ENCODE results near the gene PIGP. TPM values are rescaled to one million over a fixed set of nuclear protein-coding genes. Genes with fewer than 3 reads are reported as not detected.
"Not testable (repeated sequence)": the region's sequence is repeated elsewhere in the genome, so short reads cannot be mapped to it uniquely, and the experiment has no call there.

PIGP gene
- total RNA-seq (10 to 100 TPM; 17.2 to 19.7 TPM), polyA plus RNA-seq (10 to 100 TPM; 31.4 to 31.5 TPM)

DNA sequence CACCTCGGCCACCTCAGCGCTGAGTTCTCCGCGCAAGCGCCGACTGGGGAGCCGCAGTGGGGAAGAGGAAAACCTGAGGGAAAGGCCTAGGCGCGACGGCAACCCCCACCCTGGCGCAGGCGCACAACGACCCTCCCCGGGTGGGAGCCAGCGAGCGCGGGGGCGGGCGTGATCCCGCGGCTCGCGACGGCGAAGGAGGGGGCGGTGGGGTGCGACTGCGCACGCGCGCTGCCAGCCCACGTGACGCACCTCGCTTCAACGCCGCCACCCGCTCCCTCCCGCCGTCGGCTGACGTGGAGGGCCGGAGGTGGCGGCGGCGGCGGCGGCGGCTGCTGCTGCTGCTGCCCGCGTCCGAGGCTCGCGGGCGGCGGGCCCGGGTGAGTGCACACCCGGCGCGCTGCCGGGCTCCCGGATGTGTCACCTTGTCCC, at the start of gene PIGP, which contains the start of gene TTC3:
TSS of gene PIGP (minus strand) at position 84 of the 429 bp plus-strand sequence. CDS start 556 bp downstream, outside the sequence.
TSS of gene TTC3 (plus strand) at position 267 of the 429 bp plus-strand sequence. CDS start 14,004 bp downstream, outside the sequence.
- peak within 1 kb of the TSS; percentile 83 to 91 for H3K4me3 ChIP-seq (ENCODE audit: low read length in 2 of 2)
- peaks cover 31 to 63% (median 44%) of the 10 kb centered on the region in 4 donors for H3K4me1 Mint-ChIP-seq
- POLR2A ChIA-PET (ENCODE audit: partially characterized antibody) = interaction anchor here (1.3 to 1.8 kb wide), 3 partner anchors 84 to 491 kb away, joined by 4 to 8 read pairs (median 6); partner anchors contain the start of gene VPS26C

DNA sequence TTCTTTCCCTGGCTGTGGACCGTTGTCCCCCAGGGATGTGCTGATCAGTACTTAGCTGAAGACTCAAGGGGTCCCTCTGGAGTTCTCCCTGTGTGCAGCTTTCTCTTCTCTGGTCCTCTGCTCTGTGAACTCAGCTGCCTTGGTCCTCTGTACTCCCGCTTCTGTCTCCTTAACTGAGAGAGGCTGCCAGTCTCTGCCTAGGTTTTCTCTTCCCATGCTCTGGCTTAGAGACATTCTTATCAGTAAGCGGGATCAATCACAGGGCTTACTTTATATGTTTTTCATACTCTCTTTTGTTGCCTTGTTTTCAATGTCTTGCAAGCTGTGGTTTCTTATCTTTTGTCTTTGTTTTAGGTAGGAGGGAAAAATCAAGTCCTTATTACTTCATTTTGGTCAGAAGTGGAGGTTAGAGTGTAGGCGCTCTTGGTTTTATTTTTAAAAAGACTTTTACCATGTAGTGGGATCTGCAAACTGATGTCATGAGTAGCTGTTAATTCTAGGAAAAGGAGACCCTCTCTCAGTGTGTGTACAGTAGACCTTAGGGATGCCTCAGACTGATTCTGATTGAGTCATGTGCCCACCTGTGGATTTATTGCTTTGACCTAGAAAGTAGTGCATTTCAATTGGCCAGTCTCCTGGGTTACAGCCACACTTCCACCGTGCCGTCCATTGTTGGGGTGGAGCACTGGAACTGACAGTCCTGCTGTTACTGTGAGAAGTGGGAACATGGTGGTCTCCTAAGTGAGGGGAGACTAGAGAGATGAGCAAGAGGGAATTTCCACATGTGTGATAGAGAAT, 46.7 kb upstream of the PIGP start:
- no peak overlapping the region for H3K27ac ChIP-seq (ENCODE audit: low read depth, low read length)
- H3K9me3 ChIP-seq (ENCODE audit: control insufficient read depth in 1 of 2, low read length in 2 of 2) = no peaks in the 10 kb centered on the region
- peaks cover 6 to 16% (median 8%) of the 10 kb centered on the region in 4 donors for H3K4me1 Mint-ChIP-seq
- H3K27me3 ChIP-seq (ENCODE audit: insufficient read depth, low read length) = no peaks in the 10 kb centered on the region
- no peaks in the 10 kb centered on the region for H3K27me3 Mint-ChIP-seq
- DNase-seq = no peak
- H3K36me3 ChIP-seq (ENCODE audit: insufficient read depth, low read length) = no peaks in the 10 kb centered on the region
- no peaks in the 10 kb centered on the region for H3K4me1 ChIP-seq (ENCODE audit: insufficient read depth, low read length)
- ChIA-PET CTCF (ENCODE audit: partially characterized antibody) (no interaction called here), POLR2A (ENCODE audit: partially characterized antibody) (no interaction called here)
- no peak overlapping the region for H3K4me3 Mint-ChIP-seq
- intact Hi-C loops (cut with micrococcal nuclease) = no loop called here
- peaks cover 29 to 37% of the 10 kb centered on the region in 2 donors for H3K36me3 Mint-ChIP-seq
- H3K4me3 ChIP-seq (ENCODE audit: low read length in 2 of 2) = no peak overlapping the region
- peak overlapping the region in 4 of 7 donors; percentile 9 to 69 (median 58) for H3K27ac Mint-ChIP-seq
- no peaks in the 10 kb centered on the region for H3K9me3 Mint-ChIP-seq

More for the DNA sequence above, at the start of gene PIGP, which contains the start of gene TTC3:
- peaks cover 36% of the 10 kb centered on the region for H3K4me1 ChIP-seq (ENCODE audit: insufficient read depth, low read length)
- no peaks in the 10 kb centered on the region for H3K36me3 ChIP-seq (ENCODE audit: insufficient read depth, low read length)
- H3K27ac Mint-ChIP-seq = peak within 1 kb of the TSS; percentile 92 to 100 (median 98)
- H3K27me3 Mint-ChIP-seq = no peaks in the 10 kb centered on the region
- peaks cover 0 to 4% (median 0%) of the 10 kb centered on the region in 8 donors for H3K9me3 Mint-ChIP-seq
- peaks cover 13 to 16% of the 10 kb centered on the region in 2 donors for H3K36me3 Mint-ChIP-seq
- CTCF ChIA-PET (ENCODE audit: partially characterized antibody) = no interaction called here
- H3K9me3 ChIP-seq (ENCODE audit: control insufficient read depth in 1 of 2, low read length in 2 of 2) = no peaks in the 10 kb centered on the region
- H3K27ac ChIP-seq (ENCODE audit: low read depth, low read length) = peak within 1 kb of the TSS; percentile 91
- H3K27me3 ChIP-seq (ENCODE audit: insufficient read depth, low read length) = no peaks in the 10 kb centered on the region
- DNase-seq = peak; percentile 93 to 97 (median 96)
- peak within 1 kb of the TSS; percentile 95 to 100 (median 98) for H3K4me3 Mint-ChIP-seq
- intact Hi-C loops (cut with micrococcal nuclease) = loop anchor here (1.0 to 5.0 kb wide), 7 partner anchors 84 to 1694 kb away; partner anchors contain the start of genes DOP1B, DYRK1A and VPS26C

DNA sequence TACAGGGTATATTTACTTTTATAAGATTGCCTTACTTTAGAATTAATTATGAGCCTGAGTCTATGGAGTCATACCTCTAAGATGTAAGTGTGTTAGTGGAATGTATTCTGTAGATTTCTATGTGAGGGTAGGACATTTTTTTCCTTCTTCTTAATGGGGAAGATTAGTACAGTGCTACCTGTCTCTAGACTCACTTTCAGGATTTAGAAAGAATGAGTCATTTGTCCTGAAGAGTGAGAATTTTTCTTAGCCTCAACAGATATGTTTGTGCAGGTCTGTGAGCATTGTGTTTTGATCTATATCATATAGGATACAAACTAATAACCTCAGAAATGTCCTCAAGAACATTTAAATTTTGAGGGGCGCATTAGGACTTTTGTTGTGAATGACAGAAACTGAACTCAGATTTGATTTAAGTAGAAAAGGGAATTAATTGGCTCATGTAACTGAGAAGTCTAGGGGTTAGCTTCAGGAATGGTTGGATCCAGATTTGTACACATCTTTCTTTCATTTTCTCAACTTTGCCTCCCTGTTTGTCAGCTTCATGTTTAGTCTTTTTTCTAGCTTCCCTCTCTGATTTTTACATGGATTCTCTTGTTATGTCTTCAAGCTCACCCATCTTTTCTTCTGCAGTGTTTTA, 45.4 kb upstream of the PIGP start:
- Mint-ChIP-seq H3K4me3 (no peak overlapping the region), H3K9me3 (peaks cover 0 to 4% (median 0%) of the 10 kb centered on the region in 8 donors), H3K27ac (peak overlapping the region in 5 of 7 donors; percentile 2 to 72 (median 57)), H3K27me3 (no peaks in the 10 kb centered on the region), H3K36me3 (peaks cover 25 to 32% of the 10 kb centered on the region in 2 donors), H3K4me1 (peaks cover 6 to 16% (median 8%) of the 10 kb centered on the region in 4 donors)
- Histone ChIP-seq H3K27me3 (ENCODE audit: insufficient read depth, low read length) (no peaks in the 10 kb centered on the region), H3K36me3 (ENCODE audit: insufficient read depth, low read length) (no peaks in the 10 kb centered on the region), H3K4me3 (ENCODE audit: low read length in 2 of 2) (no peak overlapping the region), H3K4me1 (ENCODE audit: insufficient read depth, low read length) (no peaks in the 10 kb centered on the region), H3K9me3 (ENCODE audit: control insufficient read depth in 1 of 2, low read length in 2 of 2) (no peaks in the 10 kb centered on the region), H3K27ac (ENCODE audit: low read depth, low read length) (no peak overlapping the region)
- ChIA-PET POLR2A (ENCODE audit: partially characterized antibody) (no interaction called here), CTCF (ENCODE audit: partially characterized antibody) (no interaction called here)
- intact Hi-C loops (cut with micrococcal nuclease) = no loop called here
- no peak for DNase-seq

DNA sequence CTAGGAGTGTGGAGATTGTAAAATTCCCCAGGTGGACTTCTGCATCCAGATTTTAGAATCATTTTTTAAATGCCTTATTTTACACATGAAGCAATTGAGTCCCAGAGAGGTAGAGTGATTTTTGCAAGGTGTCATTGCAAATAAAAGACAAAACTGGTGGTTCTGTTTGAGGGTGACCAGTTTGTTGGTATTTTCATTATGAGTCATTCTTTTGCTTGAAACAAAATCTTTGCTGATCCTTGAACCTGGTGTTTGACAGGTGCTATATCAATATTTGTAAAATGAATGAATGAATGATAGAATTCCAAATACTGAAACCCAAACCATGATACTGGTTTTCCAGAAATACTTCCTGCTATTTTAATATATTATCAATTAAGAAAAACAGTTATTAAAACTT, 44.3 kb upstream of the PIGP start:
- Mint-ChIP-seq H3K9me3 (peaks cover 0 to 4% (median 0%) of the 10 kb centered on the region in 8 donors), H3K27ac (no peak overlapping the region), H3K36me3 (peaks cover 22 to 23% of the 10 kb centered on the region in 2 donors), H3K4me3 (no peak overlapping the region), H3K27me3 (no peaks in the 10 kb centered on the region), H3K4me1 (peaks cover 6 to 16% (median 8%) of the 10 kb centered on the region in 4 donors)
- no peaks in the 10 kb centered on the region for H3K9me3 ChIP-seq (ENCODE audit: control insufficient read depth in 1 of 2, low read length in 2 of 2)
- intact Hi-C loops (cut with micrococcal nuclease) = no loop called here
- H3K4me3 ChIP-seq (ENCODE audit: low read length in 2 of 2) = no peak overlapping the region
- H3K27ac ChIP-seq (ENCODE audit: low read depth, low read length) = no peak overlapping the region
- ChIA-PET CTCF (ENCODE audit: partially characterized antibody) (interaction anchor here (1.4 kb wide), 1 partner anchor 59 kb away, joined by 3 read pairs; no protein-coding TSS in a partner anchor), POLR2A (ENCODE audit: partially characterized antibody) (no interaction called here)
- H3K27me3 ChIP-seq (ENCODE audit: insufficient read depth, low read length) = no peaks in the 10 kb centered on the region
- no peaks in the 10 kb centered on the region for H3K36me3 ChIP-seq (ENCODE audit: insufficient read depth, low read length)
- DNase-seq = no peak
- no peaks in the 10 kb centered on the region for H3K4me1 ChIP-seq (ENCODE audit: insufficient read depth, low read length)

DNA sequence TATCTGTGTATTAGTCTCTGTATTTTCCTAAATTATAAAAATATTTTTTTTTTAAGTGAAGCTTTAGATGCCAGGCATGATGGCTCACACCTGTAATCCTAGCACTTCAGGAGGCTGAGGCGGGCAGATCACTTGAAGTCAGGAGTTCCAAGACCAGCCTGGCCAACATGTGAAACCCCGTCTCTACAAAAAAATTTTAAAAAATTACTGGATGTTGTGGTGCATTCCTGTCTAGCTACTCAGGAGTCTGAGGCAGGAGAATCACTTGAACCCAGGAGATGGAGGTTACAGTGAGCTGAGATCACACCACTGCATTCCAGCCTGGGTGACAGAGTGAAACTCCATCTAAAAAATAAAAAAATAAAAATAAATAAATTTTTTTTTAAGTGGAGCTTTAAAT, 43.6 kb upstream of the PIGP start:
- H3K4me3 Mint-ChIP-seq; intact Hi-C loops (cut with micrococcal nuclease); DNase-seq; H3K4me3 ChIP-seq (ENCODE audit: low read length in 2 of 2); H3K36me3 ChIP-seq (ENCODE audit: insufficient read depth, low read length); H3K9me3 Mint-ChIP-seq; H3K9me3 ChIP-seq (ENCODE audit: control insufficient read depth in 1 of 2, low read length in 2 of 2); H3K27ac Mint-ChIP-seq; POLR2A ChIA-PET (ENCODE audit: partially characterized antibody); H3K27me3 ChIP-seq (ENCODE audit: insufficient read depth, low read length); H3K4me1 ChIP-seq (ENCODE audit: insufficient read depth, low read length); H3K27me3 Mint-ChIP-seq; H3K27ac ChIP-seq (ENCODE audit: low read depth, low read length): not testable (repeated sequence)
- Mint-ChIP-seq H3K36me3 (peaks cover 19 to 23% of the 10 kb centered on the region in 2 donors), H3K4me1 (peaks cover 6 to 16% (median 8%) of the 10 kb centered on the region in 4 donors)
- CTCF ChIA-PET (ENCODE audit: partially characterized antibody) = interaction anchor here (1.4 kb wide), 1 partner anchor 60 kb away, joined by 3 read pairs; no protein-coding TSS in a partner anchor

DNA sequence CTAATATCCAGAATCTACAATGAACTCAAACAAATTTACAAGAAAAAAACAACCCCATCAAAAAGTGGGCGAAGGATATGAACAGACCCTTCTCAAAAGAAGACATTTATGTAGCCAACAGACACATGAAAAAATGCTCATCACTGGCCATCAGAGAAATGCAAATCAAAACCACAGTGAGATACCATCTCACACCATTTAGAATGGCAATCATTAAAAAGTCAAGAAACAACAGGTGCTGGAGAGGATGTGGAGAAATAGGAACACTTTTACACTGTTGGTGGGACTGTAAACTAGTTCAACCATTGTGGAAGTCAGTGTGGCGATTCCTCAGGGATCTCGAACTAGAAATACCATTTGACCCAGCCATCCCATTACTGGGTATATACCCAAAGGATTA, 41.4 kb upstream of the PIGP start:
- DNase-seq; H3K27ac ChIP-seq (ENCODE audit: low read depth, low read length); H3K4me3 ChIP-seq (ENCODE audit: low read length in 2 of 2); intact Hi-C loops (cut with micrococcal nuclease); H3K4me1 ChIP-seq (ENCODE audit: insufficient read depth, low read length); H3K27me3 ChIP-seq (ENCODE audit: insufficient read depth, low read length); H3K4me1 Mint-ChIP-seq; H3K9me3 Mint-ChIP-seq; H3K4me3 Mint-ChIP-seq; H3K27me3 Mint-ChIP-seq; H3K36me3 ChIP-seq (ENCODE audit: insufficient read depth, low read length); H3K27ac Mint-ChIP-seq; CTCF ChIA-PET (ENCODE audit: partially characterized antibody); POLR2A ChIA-PET (ENCODE audit: partially characterized antibody); H3K9me3 ChIP-seq (ENCODE audit: control insufficient read depth in 1 of 2, low read length in 2 of 2): not testable (repeated sequence)
- peaks cover 11 to 15% of the 10 kb centered on the region in 2 donors for H3K36me3 Mint-ChIP-seq

DNA sequence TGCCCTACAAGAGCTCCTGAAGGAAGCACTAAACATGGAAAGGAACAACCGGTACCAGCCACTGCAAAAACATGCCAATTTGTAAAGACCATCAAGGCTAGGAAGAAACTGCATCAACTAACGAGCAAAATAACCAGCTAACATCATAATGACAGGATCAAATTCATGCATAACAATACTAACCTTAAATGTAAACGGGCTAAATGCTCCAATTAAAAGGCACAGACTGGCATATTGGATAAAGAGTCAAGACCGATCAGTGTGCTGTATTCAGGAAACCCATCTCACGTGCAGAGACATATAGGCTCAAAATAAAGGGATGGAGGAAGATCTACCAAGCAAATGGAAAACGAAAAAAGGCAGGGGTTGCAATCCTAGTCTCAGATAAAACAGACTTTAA, 38.2 kb upstream of the PIGP start:
- H3K27me3 Mint-ChIP-seq; H3K9me3 Mint-ChIP-seq; H3K9me3 ChIP-seq (ENCODE audit: control insufficient read depth in 1 of 2, low read length in 2 of 2); H3K4me3 ChIP-seq (ENCODE audit: low read length in 2 of 2); H3K27me3 ChIP-seq (ENCODE audit: insufficient read depth, low read length); POLR2A ChIA-PET (ENCODE audit: partially characterized antibody); intact Hi-C loops (cut with micrococcal nuclease); H3K27ac Mint-ChIP-seq; H3K4me1 ChIP-seq (ENCODE audit: insufficient read depth, low read length); H3K36me3 ChIP-seq (ENCODE audit: insufficient read depth, low read length); H3K4me1 Mint-ChIP-seq; DNase-seq; H3K4me3 Mint-ChIP-seq; H3K27ac ChIP-seq (ENCODE audit: low read depth, low read length); CTCF ChIA-PET (ENCODE audit: partially characterized antibody): not testable (repeated sequence)
- H3K36me3 Mint-ChIP-seq = peaks cover 20 to 28% of the 10 kb centered on the region in 2 donors
